Measurements from ENCODE around the gene RPAP3.

Gene RPAP3

GRCh38 chr12:47705566-47706425 is at the start of gene RPAP3:
RPAP3 (minus strand) TSS chr12:47706030; CDS start chr12:47702840, 3,190 bp downstream.
- peak; percentile 13 for FAIRE-seq

GRCh38 chr12:47754881-47755280 is 49.1 kb upstream of the RPAP3 start:
- no peak for FAIRE-seq

GRCh38 chr12:47754126-47754525 is 48.3 kb upstream of the RPAP3 start:
- FAIRE-seq: no peak

- FAIRE-seq: no peak
Measured at GRCh38 chr12:47753021-47754001, 47.5 kb upstream of the RPAP3 start.

GRCh38 chr12:47752552-47752951 is 46.7 kb upstream of the RPAP3 start:
- no peak for FAIRE-seq

- no peak for FAIRE-seq
Measured at GRCh38 chr12:47752121-47752520, 46.3 kb upstream of the RPAP3 start.

GRCh38 chr12:47751561-47751960 is 45.7 kb upstream of the RPAP3 start:
- FAIRE-seq: no peak

GRCh38 chr12:47750916-47751470 is 45.2 kb upstream of the RPAP3 start:
- FAIRE-seq: no peak

GRCh38 chr12:47750229-47750798 is 44.5 kb upstream of the RPAP3 start:
- FAIRE-seq: no peak

- FAIRE-seq: no peak
Measured at GRCh38 chr12:47748899-47749298, 43.1 kb upstream of the RPAP3 start.

- no peak for FAIRE-seq
Measured at GRCh38 chr12:47748507-47748828, 42.6 kb upstream of the RPAP3 start.

GRCh38 chr12:47747596-47748506 is 42.0 kb upstream of the RPAP3 start:
- no peak for FAIRE-seq

- FAIRE-seq: no peak
Measured at GRCh38 chr12:47747126-47747525, 41.3 kb upstream of the RPAP3 start.

- no peak for FAIRE-seq
Measured at GRCh38 chr12:47746523-47746922, 40.7 kb upstream of the RPAP3 start.

- no peak for FAIRE-seq
Measured at GRCh38 chr12:47746073-47746472, 40.2 kb upstream of the RPAP3 start.

- no peak for FAIRE-seq
Measured at GRCh38 chr12:47745485-47746041, 39.7 kb upstream of the RPAP3 start.

GRCh38 chr12:47744778-47745436 is 39.1 kb upstream of the RPAP3 start:
- no peak for FAIRE-seq

- FAIRE-seq: no peak
Measured at GRCh38 chr12:47744005-47744651, 38.3 kb upstream of the RPAP3 start.

- no peak for FAIRE-seq
Measured at GRCh38 chr12:47743311-47743860, 37.6 kb upstream of the RPAP3 start.

- FAIRE-seq: no peak
Measured at GRCh38 chr12:47742253-47742825, 36.5 kb upstream of the RPAP3 start.

Measured in TTC549 (cell line).